Glutamatergic neuron (in vitro differentiated cells): ENCODE data around the gene CACNB3. TPM values are rescaled to one million over a fixed set of nuclear protein-coding genes. Genes with fewer than 3 reads are reported as not detected.
A peak's percentile ranks its signal among the peaks of the same experiment; 100 is the strongest.

Experiments used
- DNase-seq: peaks from one replicate; pipeline ENCODE4 v3.0.0; 2022
- H3K27ac Mint-ChIP-seq: one replicate; pipeline ENCODE4 v1.8.0; 2020; ENCODE audit warnings: mild to moderate bottlenecking, mixed read lengths, inconsistent platforms; ENCODE audit not compliant: unreplicated experiment
- H3K27me3 Mint-ChIP-seq: one replicate; pipeline ENCODE4 v1.8.0; 2020; ENCODE audit warnings: mild to moderate bottlenecking, moderate library complexity, mixed read lengths, inconsistent platforms; ENCODE audit not compliant: unreplicated experiment
- H3K36me3 Mint-ChIP-seq: one replicate; pipeline ENCODE4 v1.8.0; 2020; ENCODE audit warnings: mild to moderate bottlenecking, mixed read lengths, inconsistent platforms; ENCODE audit not compliant: unreplicated experiment
- H3K4me1 Mint-ChIP-seq: one replicate; pipeline ENCODE4 v1.8.0; 2020; ENCODE audit warnings: mild to moderate bottlenecking, low read depth, mixed read lengths, inconsistent platforms; ENCODE audit not compliant: unreplicated experiment
- H3K4me3 Mint-ChIP-seq: one replicate; pipeline ENCODE4 v1.8.0; 2020; ENCODE audit warnings: mild to moderate bottlenecking, mixed read lengths, inconsistent platforms; ENCODE audit not compliant: unreplicated experiment
- H3K9me3 Mint-ChIP-seq: one replicate; pipeline ENCODE4 v1.8.0; 2020; ENCODE audit warnings: mild to moderate bottlenecking, moderate library complexity, mixed read lengths, inconsistent platforms; ENCODE audit not compliant: unreplicated experiment
- CTCF ChIP-seq: fragments of 200-600 bp; sonication (generic); IDR thresholded peaks from one replicate; pipeline ENCODE4 v1.5.0; 2021; ENCODE audit not compliant: partially characterized antibody, unreplicated experiment
- total RNA-seq: library from RNA; stranded (reverse); fragmentation: NEBNext Ultra II Directional; extraction: Animal tissue kit (Norgen Biotek cat#: 25700); gene quantifications from one replicate; pipeline ENCODE4 v1.2.1, GENCODE V29; 2021; ENCODE audit not compliant: unreplicated experiment

Gene CACNB3
- total RNA-seq, 1 donor from 2014 or later: 155 TPM

GRCh38 chr12:48814262-48815125 is 3.8 kb upstream of the CACNB3 start:
- peaks cover 4% of the 10 kb centered on the region for H3K36me3 Mint-ChIP-seq
- peaks cover 31% of the 10 kb centered on the region for H3K4me1 Mint-ChIP-seq
- peak overlapping the region; percentile 48 for H3K27ac Mint-ChIP-seq
- peak; percentile 94 for DNase-seq
- H3K27me3 Mint-ChIP-seq: peaks cover 24% of the 10 kb centered on the region
- TF ChIP-seq CTCF: peak; percentile 99
- H3K4me3 Mint-ChIP-seq: peak overlapping the region; percentile 95
- H3K9me3 Mint-ChIP-seq: peaks cover 18% of the 10 kb centered on the region

- Mint-ChIP-seq H3K4me1 (peaks cover 31% of the 10 kb centered on the region), H3K36me3 (peaks cover 4% of the 10 kb centered on the region), H3K27ac (peak overlapping the region; percentile 96), H3K4me3 (peak overlapping the region; percentile 95), H3K27me3 (peaks cover 24% of the 10 kb centered on the region), H3K9me3 (peaks cover 13% of the 10 kb centered on the region)
- peak; percentile 90 for DNase-seq
- TF ChIP-seq CTCF: no peak
Observed at GRCh38 chr12:48815126-48816110, 2.9 kb upstream of the CACNB3 start.

GRCh38 chr12:48816143-48816854 is 2.0 kb upstream of the CACNB3 start:
- DNase-seq: no peak
- no peak for TF ChIP-seq CTCF
- peaks cover 12% of the 10 kb centered on the region for H3K9me3 Mint-ChIP-seq
- peak overlapping the region; percentile 34 for H3K27ac Mint-ChIP-seq
- H3K36me3 Mint-ChIP-seq: peaks cover 4% of the 10 kb centered on the region
- peaks cover 25% of the 10 kb centered on the region for H3K4me1 Mint-ChIP-seq
- peaks cover 24% of the 10 kb centered on the region for H3K27me3 Mint-ChIP-seq
- peak overlapping the region; percentile 95 for H3K4me3 Mint-ChIP-seq

- DNase-seq: peak; percentile 65
- peaks cover 20% of the 10 kb centered on the region for H3K27me3 Mint-ChIP-seq
- peaks cover 20% of the 10 kb centered on the region for H3K4me1 Mint-ChIP-seq
- H3K4me3 Mint-ChIP-seq: peak overlapping the region; percentile 93
- H3K27ac Mint-ChIP-seq: peak overlapping the region; percentile 76
- TF ChIP-seq CTCF: peak; percentile 43
- peaks cover 4% of the 10 kb centered on the region for H3K36me3 Mint-ChIP-seq
- H3K9me3 Mint-ChIP-seq: peaks cover 11% of the 10 kb centered on the region
Observed at GRCh38 chr12:48818831-48819590, 715 bp downstream of the CACNB3 start.
